CD14-positive monocyte (primary cell): ENCODE results near the gene UBE3C. TPM values are rescaled to one million over a fixed set of nuclear protein-coding genes. Genes with fewer than 3 reads are reported as not detected.

ENCODE experiments used
- DNase-seq, 3 donors: peaks; one replicate each; pipeline ENCODE4 v3.0.0-alpha.2; 2011 to 2022
- H2AFZ ChIP-seq: 2 replicates; pipeline ENCODE4 v1.6.0; 2012; ENCODE audit warnings: mild to moderate bottlenecking, low read depth, low read length, inconsistent platforms; ENCODE audit not compliant: insufficient read depth, poor library complexity, severe bottlenecking
- H3K27ac ChIP-seq, 2 donors: 1 replicate in 1 of 2; 2 replicates in 1 of 2; pipeline ENCODE4 v1.5.1; 2012 to 2013; ENCODE audit warnings: low read length in 2 of 2, control low read depth in 1 of 2, inconsistent platforms in 1 of 2, low read depth in 1 of 2, mild to moderate bottlenecking in 1 of 2
- H3K27me3 ChIP-seq, 2 donors: one replicate each; pipeline versions ENCODE4 v1.6.0 to v1.6.1; 2011 to 2013; ENCODE audit warnings: low read length in 2 of 2; ENCODE audit not compliant: control insufficient read depth in 2 of 2, insufficient read depth in 2 of 2
- H3K36me3 ChIP-seq, 2 donors: replicated peaks in 1 of 2; 1 replicate in 1 of 2; 2 replicates in 1 of 2; pipeline versions ENCODE4 v1.5.1 to v1.6.1; 2012 to 2013; ENCODE audit warnings: low read length in 2 of 2, control low read depth in 1 of 2, inconsistent platforms in 1 of 2, mild to moderate bottlenecking in 1 of 2; ENCODE audit not compliant: insufficient read depth in 2 of 2, control insufficient read depth in 1 of 2
- H3K4me1 ChIP-seq, 2 donors: 1 replicate in 1 of 2; 2 replicates in 1 of 2; pipeline versions ENCODE4 v1.5.1 to v1.6.1; 2012 to 2013; ENCODE audit warnings: low read length in 2 of 2, control low read depth in 1 of 2, inconsistent platforms in 1 of 2, mild to moderate bottlenecking in 1 of 2, moderate library complexity in 1 of 2; ENCODE audit not compliant: insufficient read depth in 2 of 2, control insufficient read depth in 1 of 2
- H3K4me2 ChIP-seq: replicated peaks from 2 replicates; pipeline ENCODE3; 2012; ENCODE audit warnings: low read length, moderate library complexity, mild to moderate bottlenecking; ENCODE audit not compliant: poor library complexity, severe bottlenecking; ENCODE audit errors: extremely low read depth
- H3K4me3 ChIP-seq, 3 experiments: fragments of 200-600 bp in 1 of 3; sonication (generic) in 1 of 3; replicated peaks in 1 of 3; 1 replicate in 2 of 3; 2 replicates in 1 of 3; pipeline ENCODE4 v1.5.1; 2011 to 2013; ENCODE audit warnings: low read length in 3 of 3, mild to moderate bottlenecking in 3 of 3, control low read depth in 2 of 3, low read depth in 2 of 3, inconsistent platforms in 1 of 3, moderate library complexity in 1 of 3
- H3K79me2 ChIP-seq: 2 replicates; pipeline ENCODE4 v1.6.0; 2012; ENCODE audit warnings: mild to moderate bottlenecking, control low read depth, inconsistent platforms, low read length, moderate library complexity; ENCODE audit not compliant: insufficient read depth
- H3K9ac ChIP-seq: 2 replicates; pipeline ENCODE4 v1.6.0; 2017; ENCODE audit warnings: low read length, mild to moderate bottlenecking; ENCODE audit not compliant: insufficient read depth, poor library complexity, severe bottlenecking
- H3K9me3 ChIP-seq, 2 donors: replicated peaks in 1 of 2; 1 replicate in 1 of 2; 2 replicates in 1 of 2; pipeline versions ENCODE4 v1.5.1 to v1.6.1; 2012 to 2013; ENCODE audit warnings: low read length in 2 of 2, control low read depth in 1 of 2; ENCODE audit not compliant: control insufficient read depth in 1 of 2, insufficient read depth in 1 of 2
- H4K20me1 ChIP-seq: 2 replicates; pipeline ENCODE4 v1.6.0; 2012; ENCODE audit warnings: mild to moderate bottlenecking, low read length, control low read depth, moderate library complexity; ENCODE audit not compliant: insufficient read depth
- H3K27ac Mint-ChIP-seq, 7 donors: one replicate each; pipeline ENCODE4 v1.8.0; 2020; ENCODE audit warnings: mild to moderate bottlenecking in 7 of 7, mixed read lengths in 7 of 7, moderate library complexity in 6 of 7, inconsistent platforms in 2 of 7
- H3K27me3 Mint-ChIP-seq, 3 donors: one replicate each; pipeline ENCODE4 v1.8.0; 2021 to 2022; ENCODE audit warnings: low read depth in 3 of 3, mild to moderate bottlenecking in 3 of 3, mixed read lengths in 3 of 3, moderate library complexity in 3 of 3, inconsistent platforms in 1 of 3
- H3K36me3 Mint-ChIP-seq, 2 donors: one replicate each; pipeline ENCODE4 v1.8.0; 2020; ENCODE audit warnings: mixed read lengths in 2 of 2, inconsistent platforms in 1 of 2, mild to moderate bottlenecking in 1 of 2
- H3K4me1 Mint-ChIP-seq: one replicate; pipeline ENCODE4 v1.8.0; 2020; ENCODE audit warnings: mild to moderate bottlenecking, mixed read lengths
- H3K4me3 Mint-ChIP-seq, 2 donors: one replicate each; pipeline ENCODE4 v1.8.0; 2020; ENCODE audit warnings: mild to moderate bottlenecking in 2 of 2, mixed read lengths in 2 of 2, moderate library complexity in 1 of 2
- H3K9me3 Mint-ChIP-seq, 7 donors: one replicate each; pipeline ENCODE4 v1.8.0; 2020 to 2022; ENCODE audit warnings: mixed read lengths in 7 of 7, mild to moderate bottlenecking in 6 of 7, moderate library complexity in 6 of 7, inconsistent platforms in 2 of 7
- CTCF ChIP-seq: fragments of 200-600 bp; IDR thresholded peaks from one replicate; pipeline ENCODE4 v1.8.0; 2022; ENCODE audit warnings: antibody characterized with exemption, mild to moderate bottlenecking
- WGBS: methylation state at CpG from one replicate; pipeline ENCODE4 v1.1.5; 2013; ENCODE audit warnings: missing lambda C conversion rate; ENCODE audit not compliant: insufficient coverage; 5-methylcytosine and 5-hydroxymethylcytosine counted together
- intact Hi-C, 2 donors: fragments of 100-400 bp; cut with micrococcal nuclease; formaldehyde crosslinking; loops; one replicate each; pipeline versions ENCODE4 v1.15.0 to v1.15.1; 2023
- polyA plus RNA-seq, 3 donors: library from polyadenylated mRNA; depleted of rRNA in 1 of 3; unstranded in 2 of 3; stranded (reverse) in 1 of 3; fragments of 300-500 nt in 2 of 3; fragments of >200 nt in 1 of 3; fragmentation: Illumina TruSeq in 2 of 3; gene quantifications; 1 replicate in 2 of 3; 2 replicates in 1 of 3; pipeline ENCODE4 v1.2.3, GENCODE V29; 2012 to 2021

UBE3C gene
- polyA plus RNA-seq, 3 donors, result 19.5 to 34.5 (median 24.3) TPM

GRCh38 chr7:157292770-157293412 lies 154.2 kb downstream of the UBE3C start:
- Histone ChIP-seq H3K36me3 (no peaks in the 10 kb centered on the region), H3K9ac (no peak overlapping the region), H3K27ac (no peak overlapping the region), H3K4me2 (no peak overlapping the region), H3K79me2 (no peaks in the 10 kb centered on the region), H3K27me3 (no peaks in the 10 kb centered on the region), H4K20me1 (no peaks in the 10 kb centered on the region), H3K9me3 (no peaks in the 10 kb centered on the region), H2AFZ (no peak overlapping the region), H3K4me3 (no peak overlapping the region), H3K4me1 (peaks cover 0 to 3% of the 10 kb centered on the region in 2 donors)
- no peak for TF ChIP-seq CTCF
- Mint-ChIP-seq H3K4me3 (no peak overlapping the region), H3K27me3 (peaks cover 0 to 2% (median 2%) of the 10 kb centered on the region in 3 donors), H3K9me3 (peaks cover 0 to 4% (median 0%) of the 10 kb centered on the region in 7 donors), H3K4me1 (peaks cover 8% of the 10 kb centered on the region), H3K27ac (no peak overlapping the region), H3K36me3 (no peaks in the 10 kb centered on the region)
- 93% methylated on average over 25 of the region's 32 CpGs for WGBS
- intact Hi-C loops, result no loop called here
- DNase-seq, result no peak

GRCh38 chr7:157293413-157293788 lies 154.7 kb downstream of the UBE3C start:
- no peak overlapping the region for H2AFZ ChIP-seq
- Mint-ChIP-seq H3K4me1 (peaks cover 13% of the 10 kb centered on the region), H3K27me3 (peaks cover 0 to 2% (median 2%) of the 10 kb centered on the region in 3 donors), H3K9me3 (peaks cover 0 to 4% (median 0%) of the 10 kb centered on the region in 7 donors), H3K27ac (no peak overlapping the region), H3K4me3 (no peak overlapping the region), H3K36me3 (no peaks in the 10 kb centered on the region)
- H3K27me3 ChIP-seq, result no peaks in the 10 kb centered on the region
- no peaks in the 10 kb centered on the region for H4K20me1 ChIP-seq
- intact Hi-C loops, result no loop called here
- no peaks in the 10 kb centered on the region for H3K79me2 ChIP-seq
- H3K9me3 ChIP-seq, result no peaks in the 10 kb centered on the region
- no peak overlapping the region for H3K9ac ChIP-seq
- H3K27ac ChIP-seq, result no peak overlapping the region
- WGBS, result 96% methylated on average over 11 of the region's 13 CpGs
- no peak for TF ChIP-seq CTCF
- no peak overlapping the region for H3K4me3 ChIP-seq
- no peak for DNase-seq
- no peak overlapping the region for H3K4me2 ChIP-seq
- peaks cover 2 to 8% of the 10 kb centered on the region in 2 donors for H3K4me1 ChIP-seq
- no peaks in the 10 kb centered on the region for H3K36me3 ChIP-seq
